ENCODE data around the gene KCNH6. TPM values are rescaled to one million over a fixed set of nuclear protein-coding genes. Genes with fewer than 3 reads are reported as not detected.

The KCNH6 gene
- total RNA-seq, 1 experiment from 2014 or later = 1.6 TPM

DNA sequence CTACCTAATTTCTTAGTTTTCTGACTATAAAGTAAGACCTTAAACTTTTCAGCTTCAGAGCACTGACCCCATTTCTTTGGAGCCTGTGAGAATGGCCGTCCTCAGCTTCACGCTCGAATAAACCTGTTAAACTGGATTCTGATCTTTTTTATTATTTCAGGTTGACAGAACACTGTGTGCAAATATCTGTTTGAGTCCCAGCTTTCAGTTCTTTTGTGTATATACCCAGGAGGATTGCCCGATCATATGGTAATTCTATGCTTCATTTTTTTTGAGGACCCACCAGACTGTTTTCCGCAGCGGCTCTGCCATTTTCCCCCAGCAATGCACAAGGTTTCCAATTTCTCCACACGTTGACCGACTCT lies 19.8 kb upstream of the KCNH6 start:
- H2BK20ac ChIP-seq (ENCODE audit: low read depth, low read length, poor library complexity, severe bottlenecking) = no peak overlapping the region
- H3K4me3 Mint-ChIP-seq = no peak overlapping the region
- no peak for DNase-seq

More for the DNA sequence above, 19.8 kb upstream of the KCNH6 start:
- Histone ChIP-seq H3K56ac (ENCODE audit: insufficient read length, low read depth, low read length) (no peak overlapping the region), H3K23ac (ENCODE audit: insufficient read length, low read depth, low read length) (no peak overlapping the region), H4K20me1 (ENCODE audit: control insufficient read depth, insufficient read depth, insufficient read length) (peaks cover 2% of the 10 kb centered on the region), H3K18ac (ENCODE audit: insufficient read length, low read depth, low read length) (no peak overlapping the region), H3K9me3 (ENCODE audit: control insufficient read depth, low read depth, low read length) (no peaks in the 10 kb centered on the region), H4K91ac (ENCODE audit: insufficient read length, low read depth, low read length) (no peak overlapping the region), H3K23me2 (ENCODE audit: insufficient read length, low read depth, low read length, poor library complexity, severe bottlenecking) (peaks cover 3% of the 10 kb centered on the region), H3T11ph (ENCODE audit: low read length) (no peak overlapping the region), H3K27me3 (ENCODE audit: insufficient read depth, low read length) (no peaks in the 10 kb centered on the region; the same call in 1 of the 2 replicates), H4K5ac (ENCODE audit: insufficient read length, low read depth, low read length) (no peak overlapping the region), H2BK120ac (ENCODE audit: low read depth, low read length, poor library complexity, severe bottlenecking) (no peak overlapping the region), H3K27ac (ENCODE audit: insufficient read length, low read depth, low read length) (no peak overlapping the region), H2BK15ac (ENCODE audit: low read depth, low read length) (no peak overlapping the region), H3K4me2 (ENCODE audit: insufficient read depth, insufficient read length, low read length) (no peak overlapping the region), H3K14ac (ENCODE audit: insufficient read depth, low read length) (no peak overlapping the region), H3K4me1 (ENCODE audit: insufficient read depth, low read length) (no peaks in the 10 kb centered on the region), H3K4ac (ENCODE audit: low read depth, low read length) (no peak overlapping the region), H2BK5ac (ENCODE audit: insufficient read length, low read length) (no peak overlapping the region), H3K79me1 (ENCODE audit: insufficient read depth, low read depth, low read length, poor library complexity, severe bottlenecking) (no peaks in the 10 kb centered on the region), H3K79me2 (ENCODE audit: insufficient read depth, low read length) (no peaks in the 10 kb centered on the region), H2AFZ (ENCODE audit: low read length) (no peak overlapping the region), H2BK12ac (ENCODE audit: insufficient read length, low read depth, low read length) (no peak overlapping the region), H4K8ac (replicated peaks; ENCODE audit: insufficient read length, low read depth, low read length) (no peak overlapping the region), H2AK5ac (ENCODE audit: insufficient read length, low read length) (no peak overlapping the region), H3K9ac (ENCODE audit: extremely low read depth, insufficient read length, low read length) (no peak overlapping the region)
- WGBS (ENCODE audit: extremely low coverage, insufficient read length, low lambda C conversion rate) = no CpG with 5 or more reads among the region's 8 CpGs
- peaks cover 32% of the 10 kb centered on the region for H3K27me3 Mint-ChIP-seq (ENCODE audit: low read depth)
- H3K4me1 Mint-ChIP-seq = peaks cover 3 to 6% of the 10 kb centered on the region in 2 experiments
- no peaks in the 10 kb centered on the region; a peak in 1 of 7 replicates for H3K36me3 Mint-ChIP-seq (ENCODE audit: insufficient read depth in 1 of 3, low read depth in 3 of 3)
- TF ChIP-seq, protein P1, sequence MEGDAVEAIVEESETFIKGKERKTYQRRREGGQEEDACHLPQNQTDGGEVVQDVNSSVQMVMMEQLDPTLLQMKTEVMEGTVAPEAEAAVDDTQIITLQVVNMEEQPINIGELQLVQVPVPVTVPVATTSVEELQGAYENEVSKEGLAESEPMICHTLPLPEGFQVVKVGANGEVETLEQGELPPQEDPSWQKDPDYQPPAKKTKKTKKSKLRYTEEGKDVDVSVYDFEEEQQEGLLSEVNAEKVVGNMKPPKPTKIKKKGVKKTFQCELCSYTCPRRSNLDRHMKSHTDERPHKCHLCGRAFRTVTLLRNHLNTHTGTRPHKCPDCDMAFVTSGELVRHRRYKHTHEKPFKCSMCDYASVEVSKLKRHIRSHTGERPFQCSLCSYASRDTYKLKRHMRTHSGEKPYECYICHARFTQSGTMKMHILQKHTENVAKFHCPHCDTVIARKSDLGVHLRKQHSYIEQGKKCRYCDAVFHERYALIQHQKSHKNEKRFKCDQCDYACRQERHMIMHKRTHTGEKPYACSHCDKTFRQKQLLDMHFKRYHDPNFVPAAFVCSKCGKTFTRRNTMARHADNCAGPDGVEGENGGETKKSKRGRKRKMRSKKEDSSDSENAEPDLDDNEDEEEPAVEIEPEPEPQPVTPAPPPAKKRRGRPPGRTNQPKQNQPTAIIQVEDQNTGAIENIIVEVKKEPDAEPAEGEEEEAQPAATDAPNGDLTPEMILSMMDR (conservative IDR thresholded peaks at IDR 0.05) = no peak
- H3K9me3 Mint-ChIP-seq = peaks cover 2 to 4% of the 10 kb centered on the region in 2 experiments
- no peak overlapping the region for H3K27ac Mint-ChIP-seq

All from H9 (cell line).